ENCODE data around the gene ELAVL1. TPM values are rescaled to one million over a fixed set of nuclear protein-coding genes. Genes with fewer than 3 reads are reported as not detected.
A peak's percentile ranks its signal among the peaks of the same experiment; 100 is the strongest.

Gene ELAVL1
- total and polyA plus RNA-seq, 4 experiments from 2014 or later, result 54.2 to 57.8 (median 55.5) TPM

DNA sequence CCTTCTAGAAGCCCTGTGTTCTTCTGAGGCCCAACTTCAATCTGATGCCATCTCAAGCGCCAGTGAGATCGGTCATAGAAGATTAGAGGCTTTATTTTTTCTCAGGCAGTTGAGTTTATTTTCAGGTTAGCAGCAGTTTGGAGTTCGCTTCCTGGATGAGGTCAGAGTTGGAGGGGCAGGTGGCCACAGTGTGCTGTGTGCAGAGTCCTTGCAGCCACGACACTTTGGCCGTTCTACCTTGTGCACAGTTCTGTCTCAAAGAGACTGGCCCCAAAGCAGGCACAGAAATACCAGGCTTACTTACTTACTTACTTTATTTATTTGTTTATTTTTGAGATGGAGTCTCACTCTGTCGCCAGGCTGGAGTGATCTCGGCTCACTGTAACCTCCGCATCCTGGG lies 15.9 kb upstream of the ELAVL1 start:
- ChIA-PET CTCF (ENCODE audit: partially characterized antibody) (no interaction called here), POLR2A (ENCODE audit: partially characterized antibody) (no interaction called here)
- Histone ChIP-seq H3K27ac (ENCODE audit: low read depth, low read length) (no peak overlapping the region), H3K27me3 (ENCODE audit: insufficient read depth, low read length) (no peaks in the 10 kb centered on the region), H3K4me3 (ENCODE audit: low read length in 2 of 2) (no peak overlapping the region), H3K36me3 (ENCODE audit: insufficient read depth, low read length) (no peaks in the 10 kb centered on the region), H3K9me3 (ENCODE audit: control insufficient read depth in 1 of 2, low read length in 2 of 2) (no peaks in the 10 kb centered on the region), H3K4me1 (ENCODE audit: insufficient read depth, low read length) (peaks cover 3% of the 10 kb centered on the region)
- Mint-ChIP-seq H3K4me3 (peak overlapping the region in 1 of 8 donors; percentile 46), H3K9me3 (no peaks in the 10 kb centered on the region), H3K27ac (no peak overlapping the region), H3K4me1 (peaks cover 0 to 9% (median 5%) of the 10 kb centered on the region in 4 donors), H3K27me3 (no peaks in the 10 kb centered on the region), H3K36me3 (no peaks in the 10 kb centered on the region)
- intact Hi-C loops (cut with micrococcal nuclease), result no loop called here
- no peak for DNase-seq

DNA sequence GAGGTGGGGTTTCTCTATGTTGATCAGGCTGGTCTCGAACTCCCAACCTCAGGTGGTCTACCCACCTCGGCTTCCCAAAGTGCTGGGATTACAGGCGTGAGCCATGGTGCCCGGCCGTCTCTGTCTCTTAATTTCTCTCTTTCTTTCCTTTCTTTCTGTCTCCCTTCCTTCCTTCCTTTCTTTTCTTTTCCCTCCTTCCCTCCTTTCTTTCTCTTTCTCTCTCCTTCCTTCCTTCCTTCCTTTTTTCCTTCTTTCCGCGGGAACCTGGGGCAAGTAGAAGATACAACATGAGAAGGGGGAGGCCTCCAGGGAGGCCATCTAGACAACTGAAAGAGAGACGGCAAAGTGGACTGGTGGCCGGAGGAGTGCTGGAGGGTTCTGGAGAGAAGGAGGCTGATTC lies 15.2 kb upstream of the ELAVL1 start:
- no peak overlapping the region for H3K27ac Mint-ChIP-seq

DNA sequence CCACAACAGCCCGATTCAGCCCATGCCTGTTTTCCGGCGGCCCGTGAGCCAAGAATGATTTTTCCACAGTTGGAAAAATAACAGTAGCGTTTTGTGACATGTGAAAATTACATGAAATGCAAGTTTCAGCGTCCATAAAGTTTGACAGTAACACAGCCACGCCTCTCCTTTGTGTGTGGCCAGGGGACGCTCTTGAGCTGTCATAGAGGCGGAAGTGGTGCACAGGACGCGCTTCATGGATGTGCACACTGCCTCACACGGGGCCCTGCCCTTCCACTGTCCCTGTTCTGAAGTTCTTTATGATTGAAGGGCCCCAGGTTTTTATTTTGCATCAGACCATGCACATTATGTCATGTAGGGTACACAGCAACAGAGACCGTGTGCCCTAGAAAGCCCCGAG lies 12.4 kb upstream of the ELAVL1 start:
- Histone ChIP-seq H3K27ac (ENCODE audit: low read depth, low read length) (no peak overlapping the region), H3K4me1 (ENCODE audit: insufficient read depth, low read length) (peaks cover 3% of the 10 kb centered on the region), H3K27me3 (ENCODE audit: insufficient read depth, low read length) (no peaks in the 10 kb centered on the region), H3K36me3 (ENCODE audit: insufficient read depth, low read length) (no peaks in the 10 kb centered on the region), H3K9me3 (ENCODE audit: control insufficient read depth in 1 of 2, low read length in 2 of 2) (no peaks in the 10 kb centered on the region), H3K4me3 (ENCODE audit: low read length in 2 of 2) (no peak overlapping the region)
- H3K27ac Mint-ChIP-seq, result no peak overlapping the region
- DNase-seq, result peak in 4 of 5 donors; percentile 29 to 52 (median 42)
- ChIA-PET CTCF (ENCODE audit: partially characterized antibody) (no interaction called here), POLR2A (ENCODE audit: partially characterized antibody) (no interaction called here)
- H3K4me1 Mint-ChIP-seq, result peaks cover 0 to 9% (median 5%) of the 10 kb centered on the region in 4 donors
- no peaks in the 10 kb centered on the region for H3K36me3 Mint-ChIP-seq
- H3K4me3 Mint-ChIP-seq, result no peak overlapping the region
- intact Hi-C loops (cut with micrococcal nuclease), result no loop called here
- no peaks in the 10 kb centered on the region for H3K9me3 Mint-ChIP-seq
- H3K27me3 Mint-ChIP-seq, result no peaks in the 10 kb centered on the region

More for the DNA sequence above, 15.2 kb upstream of the ELAVL1 start:
- no peaks in the 10 kb centered on the region for H3K9me3 Mint-ChIP-seq
- DNase-seq, result no peak
- Histone ChIP-seq H3K9me3 (ENCODE audit: control insufficient read depth in 1 of 2, low read length in 2 of 2) (no peaks in the 10 kb centered on the region), H3K27me3 (ENCODE audit: insufficient read depth, low read length) (no peaks in the 10 kb centered on the region), H3K27ac (ENCODE audit: low read depth, low read length) (no peak overlapping the region), H3K4me1 (ENCODE audit: insufficient read depth, low read length) (peaks cover 3% of the 10 kb centered on the region), H3K4me3 (ENCODE audit: low read length in 2 of 2) (no peak overlapping the region), H3K36me3 (ENCODE audit: insufficient read depth, low read length) (no peaks in the 10 kb centered on the region)
- no peaks in the 10 kb centered on the region for H3K36me3 Mint-ChIP-seq
- H3K27me3 Mint-ChIP-seq, result no peaks in the 10 kb centered on the region
- POLR2A ChIA-PET (ENCODE audit: partially characterized antibody), result no interaction called here
- peaks cover 0 to 9% (median 5%) of the 10 kb centered on the region in 4 donors for H3K4me1 Mint-ChIP-seq
- CTCF ChIA-PET (ENCODE audit: partially characterized antibody), result no interaction called here
- intact Hi-C loops (cut with micrococcal nuclease), result no loop called here
- no peak overlapping the region for H3K4me3 Mint-ChIP-seq

DNA sequence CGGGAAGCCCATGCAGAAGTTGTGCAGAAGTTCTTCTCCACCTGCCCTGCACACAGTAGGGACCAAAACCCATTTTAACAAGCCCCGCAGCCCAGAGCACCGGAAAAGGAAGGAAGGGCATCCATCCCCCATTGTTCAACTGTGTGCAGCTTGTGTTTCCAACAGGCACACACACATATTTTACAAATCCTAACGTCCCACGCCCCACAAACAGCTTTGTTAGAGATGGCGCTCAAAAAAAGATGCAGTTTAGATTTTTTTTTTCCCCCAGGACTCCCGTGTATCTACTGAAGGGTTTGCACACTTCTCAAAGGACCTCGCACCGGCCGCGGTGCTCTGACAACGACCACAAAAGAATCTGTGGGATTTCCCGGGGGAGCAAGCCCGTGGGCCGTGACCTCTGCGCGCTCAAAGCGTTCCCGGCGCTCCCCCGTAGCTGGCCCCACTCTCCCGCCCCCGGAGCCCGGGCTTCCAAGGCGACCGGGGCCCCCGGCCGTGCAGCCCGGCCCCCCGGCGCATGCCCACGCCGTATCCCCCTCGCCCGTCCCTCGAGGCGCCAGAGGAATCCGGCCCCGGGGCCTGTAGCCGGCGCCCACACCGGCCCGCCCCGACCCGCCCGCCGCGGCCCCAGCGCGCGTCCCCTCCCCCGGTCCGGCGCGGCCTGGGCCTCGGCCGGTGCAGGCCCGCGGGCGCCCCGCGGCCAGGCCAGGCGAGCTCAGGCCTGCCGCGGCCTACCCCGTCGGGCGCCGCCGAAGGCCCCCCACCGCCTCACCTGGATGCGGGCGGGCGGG lies 523 bp downstream of the ELAVL1 start:
- ChIA-PET CTCF (ENCODE audit: partially characterized antibody) (interaction anchor here (5.2 kb wide), 1 partner anchor 61 kb away, joined by 45 read pairs; the partner anchor contains the start of gene TIMM44), POLR2A (ENCODE audit: partially characterized antibody) (interaction anchor here (0.7 to 2.8 kb wide), 4 partner anchors 61 to 101 kb away, joined by 3 to 19 read pairs (median 7); partner anchors contain the start of genes MAP2K7, SNAPC2 and TIMM44)
- Mint-ChIP-seq H3K27me3 (no peaks in the 10 kb centered on the region), H3K4me3 (peak overlapping the region; percentile 89 to 97 (median 91)), H3K9me3 (no peaks in the 10 kb centered on the region), H3K36me3 (peaks cover 0 to 9% of the 10 kb centered on the region in 2 donors), H3K4me1 (peaks cover 36 to 47% (median 40%) of the 10 kb centered on the region in 4 donors), H3K27ac (peak overlapping the region; percentile 85 to 97 (median 92))
- Histone ChIP-seq H3K27ac (ENCODE audit: low read depth, low read length) (peak overlapping the region; percentile 53), H3K4me3 (ENCODE audit: low read length in 2 of 2) (peak overlapping the region; percentile 5 to 36), H3K27me3 (ENCODE audit: insufficient read depth, low read length) (no peaks in the 10 kb centered on the region), H3K9me3 (ENCODE audit: control insufficient read depth in 1 of 2, low read length in 2 of 2) (no peaks in the 10 kb centered on the region), H3K4me1 (ENCODE audit: insufficient read depth, low read length) (peaks cover 46% of the 10 kb centered on the region), H3K36me3 (ENCODE audit: insufficient read depth, low read length) (no peaks in the 10 kb centered on the region)
- intact Hi-C loops (cut with micrococcal nuclease), result loop anchor here (5.0 kb wide), 1 partner anchor 247 kb away; no protein-coding TSS in a partner anchor
- DNase-seq, result peak in 4 of 5 donors; percentile 11 to 52 (median 15)

DNA sequence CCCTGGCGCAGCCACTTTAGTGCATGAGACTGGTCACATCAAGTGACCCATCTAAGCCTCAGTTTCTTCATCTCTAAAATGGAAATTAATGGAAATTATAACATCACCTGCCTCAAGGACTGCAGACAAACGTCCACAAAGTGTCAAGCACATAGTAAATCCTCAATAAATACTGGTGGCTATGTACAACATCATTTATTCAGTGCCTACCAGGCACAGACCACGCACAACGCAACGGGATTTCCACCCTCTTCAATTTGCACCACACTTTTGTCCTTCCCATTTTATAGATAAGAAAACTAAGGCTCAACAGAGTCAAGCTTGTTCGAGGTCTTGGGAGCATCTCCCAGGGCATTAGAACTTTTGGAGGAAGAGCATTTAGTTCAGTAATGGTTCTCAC lies 1.4 kb downstream of the ELAVL1 start:
- intact Hi-C loops (cut with micrococcal nuclease), result loop anchor here (5.0 kb wide), 1 partner anchor 248 kb away; no protein-coding TSS in a partner anchor
- Mint-ChIP-seq H3K27ac (peak overlapping the region; percentile 82 to 97 (median 92)), H3K4me1 (peaks cover 36 to 53% (median 43%) of the 10 kb centered on the region in 4 donors), H3K27me3 (no peaks in the 10 kb centered on the region), H3K9me3 (no peaks in the 10 kb centered on the region), H3K4me3 (peak overlapping the region; percentile 89 to 97 (median 91)), H3K36me3 (peaks cover 0 to 9% of the 10 kb centered on the region in 2 donors)
- no peak for DNase-seq
- Histone ChIP-seq H3K9me3 (ENCODE audit: control insufficient read depth in 1 of 2, low read length in 2 of 2) (no peaks in the 10 kb centered on the region), H3K4me1 (ENCODE audit: insufficient read depth, low read length) (peaks cover 46% of the 10 kb centered on the region), H3K27ac (ENCODE audit: low read depth, low read length) (no peak overlapping the region), H3K4me3 (ENCODE audit: low read length in 2 of 2) (peak overlapping the region in 1 of 2 donors; percentile 36), H3K36me3 (ENCODE audit: insufficient read depth, low read length) (no peaks in the 10 kb centered on the region), H3K27me3 (ENCODE audit: insufficient read depth, low read length) (no peaks in the 10 kb centered on the region)
- ChIA-PET POLR2A (ENCODE audit: partially characterized antibody) (interaction anchor here (1.8 to 2.8 kb wide), 2 partner anchors 60 to 87 kb away, joined by 8 to 19 read pairs; partner anchors contain the start of gene TIMM44), CTCF (ENCODE audit: partially characterized antibody) (interaction anchor here (3.5 to 5.2 kb wide), 2 partner anchors 8 to 60 kb away, joined by 17 to 45 read pairs; partner anchors contain the start of gene TIMM44)

DNA sequence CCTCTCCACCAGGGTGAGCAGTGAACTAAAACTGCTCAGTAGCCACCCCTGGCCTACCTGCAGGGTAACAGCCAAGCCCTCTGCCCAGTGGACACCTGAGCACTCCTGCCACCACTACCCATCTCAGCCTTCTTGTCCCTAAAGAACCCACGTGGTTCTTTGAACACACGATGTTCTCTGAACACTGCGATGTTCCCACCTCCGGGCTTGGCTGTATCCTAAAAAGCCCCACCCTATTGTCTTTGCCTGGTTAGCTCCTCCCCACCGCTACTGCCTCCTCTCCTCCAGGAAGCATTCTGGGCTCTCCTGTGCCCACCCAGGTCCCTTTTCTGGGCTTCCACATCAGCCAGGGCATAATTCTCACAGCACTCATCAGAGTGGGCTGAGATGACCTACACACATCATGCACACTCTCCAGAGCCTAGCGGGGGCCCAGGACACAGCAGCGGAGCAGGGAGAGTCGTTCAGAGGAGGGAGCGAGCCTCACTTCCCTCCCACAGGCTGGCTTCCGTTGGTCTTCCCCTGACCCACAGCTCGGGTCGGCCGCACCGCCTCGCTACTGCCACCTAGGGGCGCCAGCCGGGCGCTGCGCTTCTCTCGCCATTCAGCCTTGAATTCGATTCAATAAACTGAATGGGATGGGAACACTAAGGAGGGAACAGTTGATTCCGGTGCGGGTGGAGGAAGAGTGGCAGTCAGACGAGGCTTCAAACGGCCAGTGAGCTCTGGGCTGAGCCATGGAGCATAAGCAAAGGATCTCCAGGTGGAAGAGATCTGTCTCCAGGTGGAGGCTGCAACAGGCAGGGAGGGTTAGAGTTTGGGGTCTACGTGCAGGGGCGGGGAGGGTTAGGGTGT lies 3.2 kb downstream of the ELAVL1 start:
- H3K27me3 Mint-ChIP-seq, result no peaks in the 10 kb centered on the region
- Histone ChIP-seq H3K27me3 (ENCODE audit: insufficient read depth, low read length) (no peaks in the 10 kb centered on the region), H3K9me3 (ENCODE audit: control insufficient read depth in 1 of 2, low read length in 2 of 2) (no peaks in the 10 kb centered on the region), H3K4me1 (ENCODE audit: insufficient read depth, low read length) (peaks cover 60% of the 10 kb centered on the region), H3K4me3 (ENCODE audit: low read length in 2 of 2) (peak overlapping the region in 1 of 2 donors; percentile 26), H3K36me3 (ENCODE audit: insufficient read depth, low read length) (no peaks in the 10 kb centered on the region), H3K27ac (ENCODE audit: low read depth, low read length) (peak overlapping the region; percentile 61)
- POLR2A ChIA-PET (ENCODE audit: partially characterized antibody), result interaction anchor here (0.8 to 1.3 kb wide), 3 partner anchors 34 to 82 kb away, joined by 3 to 10 read pairs (median 6); partner anchors contain the start of genes SNAPC2 and TIMM44
- peaks cover 0 to 10% of the 10 kb centered on the region in 2 donors for H3K36me3 Mint-ChIP-seq
- CTCF ChIA-PET (ENCODE audit: partially characterized antibody), result interaction anchor here (0.6 to 5.2 kb wide), 21 partner anchors 9 to 568 kb away, joined by 3 to 45 read pairs (median 4); partner anchors contain the start of genes PET100, TIMM44 and XAB2
- H3K9me3 Mint-ChIP-seq, result no peaks in the 10 kb centered on the region
- peak overlapping the region; percentile 50 to 91 (median 77) for H3K4me3 Mint-ChIP-seq
- intact Hi-C loops (cut with micrococcal nuclease), result loop anchor here (1.0 to 5.0 kb wide), 3 partner anchors 58 to 250 kb away; no protein-coding TSS in a partner anchor
- peaks cover 42 to 68% (median 46%) of the 10 kb centered on the region in 4 donors for H3K4me1 Mint-ChIP-seq
- DNase-seq, result peak; percentile 47 to 62 (median 53)
- peak overlapping the region; percentile 67 to 95 (median 92) for H3K27ac Mint-ChIP-seq
